Measurements from ENCODE around the gene ATG7. TPM values are rescaled to one million over a fixed set of nuclear protein-coding genes. Genes with fewer than 3 reads are reported as not detected.

Gene ATG7
- total RNA-seq, 1 donor from 2014 or later, result 61.7 TPM

DNA sequence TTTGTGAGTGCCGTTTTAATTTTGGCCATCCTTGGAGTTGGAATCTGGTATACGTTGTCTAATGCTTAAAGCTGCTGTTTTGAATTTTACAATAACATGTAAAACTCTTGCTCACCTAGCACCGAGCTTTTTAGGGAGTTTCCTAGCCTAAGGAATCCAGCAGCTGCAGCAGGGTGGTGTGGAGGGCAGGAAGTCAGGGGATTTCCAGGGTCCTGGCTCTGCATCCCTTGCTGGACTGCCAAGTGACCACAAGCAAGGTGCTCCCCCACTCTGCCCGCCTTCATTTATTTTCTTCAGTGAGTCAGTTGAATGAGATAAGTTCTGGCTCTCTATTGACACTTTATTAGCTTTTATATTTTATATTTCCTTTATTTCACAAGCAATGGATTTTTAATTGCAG is 113.7 kb downstream of the ATG7 start:
- TF ChIP-seq, protein P1, sequence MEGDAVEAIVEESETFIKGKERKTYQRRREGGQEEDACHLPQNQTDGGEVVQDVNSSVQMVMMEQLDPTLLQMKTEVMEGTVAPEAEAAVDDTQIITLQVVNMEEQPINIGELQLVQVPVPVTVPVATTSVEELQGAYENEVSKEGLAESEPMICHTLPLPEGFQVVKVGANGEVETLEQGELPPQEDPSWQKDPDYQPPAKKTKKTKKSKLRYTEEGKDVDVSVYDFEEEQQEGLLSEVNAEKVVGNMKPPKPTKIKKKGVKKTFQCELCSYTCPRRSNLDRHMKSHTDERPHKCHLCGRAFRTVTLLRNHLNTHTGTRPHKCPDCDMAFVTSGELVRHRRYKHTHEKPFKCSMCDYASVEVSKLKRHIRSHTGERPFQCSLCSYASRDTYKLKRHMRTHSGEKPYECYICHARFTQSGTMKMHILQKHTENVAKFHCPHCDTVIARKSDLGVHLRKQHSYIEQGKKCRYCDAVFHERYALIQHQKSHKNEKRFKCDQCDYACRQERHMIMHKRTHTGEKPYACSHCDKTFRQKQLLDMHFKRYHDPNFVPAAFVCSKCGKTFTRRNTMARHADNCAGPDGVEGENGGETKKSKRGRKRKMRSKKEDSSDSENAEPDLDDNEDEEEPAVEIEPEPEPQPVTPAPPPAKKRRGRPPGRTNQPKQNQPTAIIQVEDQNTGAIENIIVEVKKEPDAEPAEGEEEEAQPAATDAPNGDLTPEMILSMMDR (IDR thresholded peaks at IDR 0.05), result no peak
- Histone ChIP-seq H3K27me3 (ENCODE audit: low read depth) (no peaks in the 10 kb centered on the region), H3K9me3 (no peaks in the 10 kb centered on the region), H3K4me1 (peaks cover 17% of the 10 kb centered on the region), H3K36me3 (no peaks in the 10 kb centered on the region), H3K4me3 (no peak overlapping the region), H3K27ac (peak overlapping the region; percentile 20)
- no peak for ATAC-seq
- intact Hi-C loops (cut with DNase I), result no loop called here
- no peak for DNase-seq

DNA sequence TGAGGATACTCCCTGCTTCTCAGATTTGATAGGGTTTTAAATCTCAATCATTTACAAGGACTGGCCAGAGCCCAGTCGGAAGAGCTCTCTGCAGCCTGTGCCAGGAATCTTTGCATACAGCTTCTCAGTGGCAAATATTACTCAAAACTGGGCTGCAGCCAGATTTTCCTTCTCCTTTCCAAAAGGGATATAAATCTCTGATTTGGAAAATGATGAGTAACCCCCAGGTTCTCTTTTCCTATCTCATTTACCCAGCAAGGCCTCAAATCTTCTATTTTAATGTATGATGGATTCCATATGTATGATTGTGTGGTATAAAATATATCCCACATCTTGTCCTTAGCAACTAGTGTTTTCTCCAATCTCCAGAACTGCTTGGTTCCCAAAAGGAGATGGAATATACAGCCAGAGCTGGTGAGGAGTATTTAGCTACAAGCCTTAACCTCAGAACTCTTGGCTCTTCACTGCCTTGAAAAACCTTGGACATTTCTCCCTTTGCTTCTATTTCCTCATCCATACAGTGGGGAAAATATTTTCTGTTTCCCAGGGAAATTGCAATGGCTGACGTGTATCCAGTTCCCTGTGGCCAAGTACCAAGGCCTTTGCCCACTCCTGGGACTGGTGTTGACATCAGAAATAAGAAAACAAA is 114.4 kb downstream of the ATG7 start:
- Histone ChIP-seq H3K9me3 (no peaks in the 10 kb centered on the region), H3K36me3 (no peaks in the 10 kb centered on the region), H3K27ac (no peak overlapping the region), H3K4me1 (peaks cover 20% of the 10 kb centered on the region), H3K27me3 (ENCODE audit: low read depth) (no peaks in the 10 kb centered on the region), H3K4me3 (no peak overlapping the region)
- ATAC-seq, result no peak
- TF ChIP-seq, protein P1 (IDR thresholded peaks at IDR 0.05), result no peak
- no peak for DNase-seq
- intact Hi-C loops (cut with DNase I), result no loop called here

DNA sequence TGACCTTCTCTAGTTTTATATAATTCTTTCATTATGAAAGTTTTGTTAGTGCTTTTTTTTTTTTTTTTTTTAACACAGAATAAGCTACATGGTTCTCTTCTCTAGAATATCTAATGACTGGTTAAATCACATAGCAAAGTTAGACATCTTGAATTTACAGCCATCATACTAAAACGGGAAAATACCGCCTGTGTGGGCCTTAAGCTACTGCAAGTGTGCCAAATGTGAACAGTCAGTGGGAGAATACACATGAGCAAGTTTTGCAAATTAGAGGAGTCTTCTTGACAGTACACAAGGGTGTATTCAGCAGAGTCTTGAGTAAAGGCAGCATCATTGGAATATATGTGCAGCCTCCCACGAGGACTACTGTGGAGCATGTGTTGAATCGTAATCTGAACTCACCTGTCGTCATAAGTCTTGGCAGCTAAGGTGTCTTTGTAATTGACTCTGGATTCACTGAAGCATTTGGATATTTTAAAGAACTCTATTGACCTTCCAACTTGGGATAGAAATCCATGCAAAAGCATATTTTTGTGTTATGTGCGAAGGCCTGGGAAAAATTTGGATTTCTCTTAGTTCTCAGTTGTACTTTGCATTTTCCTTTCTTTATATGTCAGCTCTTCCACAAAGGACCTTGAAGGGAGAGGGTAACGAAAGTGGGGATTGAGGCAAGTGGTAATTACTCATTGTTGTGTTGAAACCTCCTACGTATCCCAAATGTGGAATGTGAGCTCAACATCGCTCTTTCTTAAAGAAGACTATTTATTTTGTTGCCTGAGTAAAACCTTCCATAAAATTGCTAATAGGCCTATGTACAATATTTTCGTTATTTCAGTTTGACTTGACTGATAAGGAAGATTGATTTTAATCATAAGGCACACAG is 117.4 kb downstream of the ATG7 start:
- no peak for DNase-seq
- TF ChIP-seq, protein P1 (IDR thresholded peaks at IDR 0.05), result no peak
- intact Hi-C loops (cut with DNase I), result no loop called here
- Histone ChIP-seq H3K9me3 (no peaks in the 10 kb centered on the region), H3K4me1 (peaks cover 30% of the 10 kb centered on the region), H3K36me3 (no peaks in the 10 kb centered on the region), H3K27ac (no peak overlapping the region), H3K27me3 (ENCODE audit: low read depth) (no peaks in the 10 kb centered on the region), H3K4me3 (no peak overlapping the region)
- no peak for ATAC-seq

DNA sequence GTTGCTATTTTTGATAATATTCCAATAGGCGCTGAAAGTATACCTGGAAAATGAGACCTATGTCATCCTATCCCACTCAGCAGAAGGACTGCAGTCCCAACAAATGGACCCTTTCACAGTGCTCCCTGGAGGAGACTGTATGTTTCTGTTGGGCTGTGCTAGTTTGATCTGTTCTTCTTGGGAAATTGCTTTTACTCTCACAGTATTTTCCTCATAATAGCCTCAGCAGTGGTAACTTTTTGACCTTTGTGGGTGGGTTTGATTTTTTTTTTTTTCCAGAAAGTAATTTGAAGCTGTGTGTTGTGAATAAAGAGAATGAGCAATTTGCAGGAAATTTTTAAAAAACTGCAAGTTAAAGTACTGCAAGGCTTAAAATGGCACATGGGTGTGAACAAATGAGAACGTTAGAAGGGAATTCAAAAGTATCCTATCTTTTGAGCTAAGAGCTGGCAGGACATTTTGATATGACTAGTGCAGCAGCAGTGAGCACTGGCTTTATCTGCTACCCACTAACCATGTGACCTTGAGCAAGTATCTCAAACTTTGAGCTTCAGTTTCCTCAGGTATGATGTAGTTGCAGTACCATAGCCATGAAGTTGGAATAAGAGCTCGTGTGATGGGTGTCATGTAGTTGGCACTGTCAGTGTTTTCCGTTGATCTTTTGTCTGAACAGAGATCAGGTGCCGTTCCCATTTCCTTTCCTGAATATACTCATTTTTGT is 118.4 kb downstream of the ATG7 start:
- Histone ChIP-seq H3K4me3 (no peak overlapping the region), H3K9me3 (no peaks in the 10 kb centered on the region), H3K36me3 (no peaks in the 10 kb centered on the region), H3K4me1 (peaks cover 27% of the 10 kb centered on the region), H3K27ac (no peak overlapping the region), H3K27me3 (ENCODE audit: low read depth) (no peaks in the 10 kb centered on the region)
- DNase-seq (no peak), ATAC-seq (no peak)
- TF ChIP-seq, protein P1 (IDR thresholded peaks at IDR 0.05), result no peak
- intact Hi-C loops (cut with DNase I), result no loop called here

DNA sequence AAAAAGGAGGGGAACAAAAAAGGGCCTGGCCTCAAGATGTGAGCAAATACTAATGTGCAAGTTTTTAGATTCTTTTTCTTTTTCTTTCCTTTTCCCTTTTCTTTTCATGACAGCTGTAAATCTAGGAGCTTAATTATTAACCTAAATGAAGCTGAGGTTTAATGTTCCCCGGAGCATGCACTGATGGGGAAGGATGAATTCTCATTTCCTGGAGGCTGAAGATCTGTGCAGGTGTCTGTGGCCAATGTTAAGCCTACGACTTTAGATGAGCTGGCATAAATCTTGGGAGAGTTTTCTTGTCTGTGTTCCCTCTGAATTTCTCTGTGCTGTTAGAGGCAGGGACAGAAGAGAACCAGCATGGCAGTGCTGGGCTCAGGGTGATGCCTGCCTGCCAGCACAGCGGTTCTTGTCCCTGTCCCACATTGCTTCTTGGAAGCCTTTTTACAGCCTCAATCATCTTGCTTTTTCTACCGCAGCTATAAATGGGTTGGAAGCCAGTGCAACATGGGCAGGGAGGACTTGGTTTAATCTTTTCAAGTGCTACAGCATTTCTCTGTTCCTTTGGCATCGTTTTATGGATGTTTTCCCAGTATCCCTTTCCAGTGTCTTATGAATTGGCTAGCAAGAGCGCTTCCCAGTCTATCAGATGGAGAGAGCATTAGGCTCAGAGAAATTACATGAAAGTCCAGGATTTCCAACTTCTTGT is 119.1 kb downstream of the ATG7 start:
- no peak for DNase-seq
- Histone ChIP-seq H3K27me3 (ENCODE audit: low read depth) (no peaks in the 10 kb centered on the region), H3K9me3 (no peaks in the 10 kb centered on the region), H3K4me1 (peaks cover 20% of the 10 kb centered on the region), H3K36me3 (no peaks in the 10 kb centered on the region), H3K4me3 (no peak overlapping the region), H3K27ac (no peak overlapping the region)
- TF ChIP-seq, protein P1 (IDR thresholded peaks at IDR 0.05), result no peak
- intact Hi-C loops (cut with DNase I), result no loop called here
- no peak for ATAC-seq

All from lower lobe of right lung (tissue), 2 donors.